Astrocyte (in vitro differentiated cells and primary cell): Measurements from ENCODE around the gene ACACB. TPM values are rescaled to one million over a fixed set of nuclear protein-coding genes. Genes with fewer than 3 reads are reported as not detected.

ENCODE experiments used
- DNase-seq: peaks from one replicate; pipeline ENCODE4 v3.0.0-alpha.2; 2010; ENCODE audit warnings: low read depth
- FAIRE-seq: peaks from 2 replicates; lab custom pipeline; 2011; peaks lifted over from hg19 to GRCh38; lab: Jason Lieb, UNC
- H2AFZ ChIP-seq: 2 replicates; pipeline ENCODE4 v1.6.0; 2012; ENCODE audit warnings: low read depth, low read length, inconsistent platforms
- H3K27ac ChIP-seq: 2 replicates; pipeline ENCODE4 v1.5.1; 2011; ENCODE audit warnings: low read depth, low read length, inconsistent platforms
- H3K27me3 ChIP-seq: 2 replicates; pipeline ENCODE4 v1.6.0; 2011; ENCODE audit warnings: low read length, inconsistent platforms; ENCODE audit not compliant: insufficient read depth
- H3K36me3 ChIP-seq: 2 replicates; pipeline ENCODE4 v1.5.1; 2011; ENCODE audit warnings: low read length, inconsistent platforms; ENCODE audit not compliant: insufficient read depth
- H3K4me1 ChIP-seq: 2 replicates; pipeline ENCODE4 v1.5.1; 2011; ENCODE audit warnings: low read length, inconsistent platforms; ENCODE audit not compliant: insufficient read depth
- H3K4me2 ChIP-seq: 2 replicates; pipeline ENCODE4 v1.6.0; 2012; ENCODE audit warnings: low read length, inconsistent platforms
- H3K4me3 ChIP-seq: 2 replicates; pipeline ENCODE4 v1.5.1; 2011; ENCODE audit warnings: low read depth, mild to moderate bottlenecking, low read length, inconsistent platforms; ENCODE audit not compliant: insufficient read depth
- H3K79me2 ChIP-seq: 2 replicates; pipeline ENCODE4 v1.6.0; 2012; ENCODE audit warnings: mild to moderate bottlenecking, low read length, inconsistent platforms; ENCODE audit not compliant: insufficient read depth
- H3K9ac ChIP-seq: 2 replicates; pipeline ENCODE4 v1.6.0; 2012; ENCODE audit warnings: mild to moderate bottlenecking, low read length, inconsistent platforms
- H3K9me3 ChIP-seq: 2 replicates; pipeline ENCODE4 v1.5.1; 2012; ENCODE audit warnings: low read depth, mild to moderate bottlenecking, low read length, inconsistent platforms; ENCODE audit not compliant: insufficient read depth
- H4K20me1 ChIP-seq: 2 replicates; pipeline ENCODE4 v1.6.0; 2012; ENCODE audit warnings: low read length, inconsistent platforms; ENCODE audit not compliant: insufficient read depth
- H3K27ac Mint-ChIP-seq: one replicate; pipeline ENCODE4 v1.8.0; 2021; ENCODE audit warnings: mild to moderate bottlenecking, mixed read lengths; ENCODE audit not compliant: unreplicated experiment
- H3K27me3 Mint-ChIP-seq: one replicate; pipeline ENCODE4 v1.8.0; 2021; ENCODE audit warnings: low read depth, mixed read lengths; ENCODE audit not compliant: unreplicated experiment
- H3K36me3 Mint-ChIP-seq: one replicate; pipeline ENCODE4 v1.8.0; 2021; ENCODE audit warnings: low read depth, mixed read lengths; ENCODE audit not compliant: unreplicated experiment
- H3K4me1 Mint-ChIP-seq: one replicate; pipeline ENCODE4 v1.8.0; 2021; ENCODE audit warnings: low read depth, mixed read lengths; ENCODE audit not compliant: unreplicated experiment
- H3K4me3 Mint-ChIP-seq: one replicate; pipeline ENCODE4 v1.8.0; 2021; ENCODE audit warnings: mild to moderate bottlenecking, moderate library complexity, mixed read lengths; ENCODE audit not compliant: unreplicated experiment
- H3K9me3 Mint-ChIP-seq: one replicate; pipeline ENCODE4 v1.8.0; 2021; ENCODE audit warnings: mild to moderate bottlenecking, mixed read lengths; ENCODE audit not compliant: unreplicated experiment
- CTCF ChIP-seq: IDR thresholded peaks from 2 replicates; pipeline ENCODE4 v1.5.1; 2011; ENCODE audit warnings: low read depth, mild to moderate bottlenecking, inconsistent platforms, low read length, moderate library complexity; ENCODE audit not compliant: insufficient read depth
- EZH2 ChIP-seq: IDR thresholded peaks from 2 replicates; pipeline ENCODE4 v1.6.1; 2012; ENCODE audit warnings: mild to moderate bottlenecking, low read length, inconsistent platforms; ENCODE audit not compliant: insufficient read depth
- total RNA-seq: library from RNA; stranded (reverse); gene quantifications from 2 replicates; pipeline ENCODE4 v1.2.1, GENCODE V29; 2021

The ACACB gene
- total RNA-seq, 1 donor from 2014 or later: 3.9 TPM

- no peak overlapping the region for H3K27ac Mint-ChIP-seq
- H2AFZ ChIP-seq: no peak overlapping the region
- H3K36me3 Mint-ChIP-seq: no peaks in the 10 kb centered on the region
These were observed 193 bp downstream of the ACACB start for GRCh38 chr12:109116611-109116949.

GRCh38 chr12:109120095-109120494 lies 3.7 kb downstream of the ACACB start:
- H3K27me3 Mint-ChIP-seq: no peaks in the 10 kb centered on the region
- DNase-seq (no peak), FAIRE-seq (no peak)
- no peak overlapping the region for H3K4me3 Mint-ChIP-seq
- H3K36me3 Mint-ChIP-seq: no peaks in the 10 kb centered on the region
- TF ChIP-seq EZH2 (no peak), CTCF (no peak)
- H3K4me1 Mint-ChIP-seq: peaks cover 8% of the 10 kb centered on the region
- Histone ChIP-seq H3K79me2 (no peaks in the 10 kb centered on the region), H3K4me2 (no peak overlapping the region), H3K27me3 (no peaks in the 10 kb centered on the region), H2AFZ (no peak overlapping the region), H3K9me3 (no peaks in the 10 kb centered on the region), H3K36me3 (no peaks in the 10 kb centered on the region), H3K4me3 (no peak overlapping the region), H4K20me1 (no peaks in the 10 kb centered on the region), H3K4me1 (no peaks in the 10 kb centered on the region), H3K9ac (no peak overlapping the region), H3K27ac (no peak overlapping the region)
- no peak overlapping the region for H3K27ac Mint-ChIP-seq
- H3K9me3 Mint-ChIP-seq: no peaks in the 10 kb centered on the region

More at GRCh38 chr12:109116611-109116949, 193 bp downstream of the ACACB start:
- no peak overlapping the region for H3K9ac ChIP-seq
- no peak overlapping the region for H3K4me3 Mint-ChIP-seq
- H3K79me2 ChIP-seq: no peaks in the 10 kb centered on the region
- no peaks in the 10 kb centered on the region for H3K27me3 Mint-ChIP-seq
- no peak overlapping the region for H3K27ac ChIP-seq
- H3K36me3 ChIP-seq: no peaks in the 10 kb centered on the region
- no peak overlapping the region for H3K4me2 ChIP-seq
- H3K9me3 Mint-ChIP-seq: no peaks in the 10 kb centered on the region
- peaks cover 3% of the 10 kb centered on the region for H3K4me1 ChIP-seq
- no peak overlapping the region for H3K4me3 ChIP-seq
- no peak for TF ChIP-seq EZH2
- TF ChIP-seq CTCF: no peak
- H3K27me3 ChIP-seq: no peaks in the 10 kb centered on the region
- FAIRE-seq: no peak
- H4K20me1 ChIP-seq: no peaks in the 10 kb centered on the region
- no peaks in the 10 kb centered on the region for H3K9me3 ChIP-seq
- H3K4me1 Mint-ChIP-seq: peaks cover 8% of the 10 kb centered on the region
- no peak for DNase-seq

GRCh38 chr12:109120557-109120956 lies 4.2 kb downstream of the ACACB start:
- H3K9me3 Mint-ChIP-seq: no peaks in the 10 kb centered on the region
- no peak overlapping the region for H3K27ac Mint-ChIP-seq

More at GRCh38 chr12:109120557-109120956, 4.2 kb downstream of the ACACB start:
- no peaks in the 10 kb centered on the region for H3K79me2 ChIP-seq
- no peak for TF ChIP-seq EZH2
- no peak for TF ChIP-seq CTCF
- no peaks in the 10 kb centered on the region for H3K36me3 ChIP-seq
- Mint-ChIP-seq H3K4me3 (no peak overlapping the region), H3K36me3 (no peaks in the 10 kb centered on the region), H3K27me3 (no peaks in the 10 kb centered on the region), H3K4me1 (peaks cover 6% of the 10 kb centered on the region)
- DNase-seq: no peak
- no peak overlapping the region for H3K9ac ChIP-seq
- no peak overlapping the region for H3K27ac ChIP-seq
- no peak overlapping the region for H3K4me3 ChIP-seq
- H3K9me3 ChIP-seq: no peaks in the 10 kb centered on the region
- no peaks in the 10 kb centered on the region for H4K20me1 ChIP-seq
- H3K27me3 ChIP-seq: no peaks in the 10 kb centered on the region
- H3K4me1 ChIP-seq: no peaks in the 10 kb centered on the region
- no peak overlapping the region for H2AFZ ChIP-seq
- H3K4me2 ChIP-seq: no peak overlapping the region
- FAIRE-seq: no peak
